ENCODE data around the gene LMNA. TPM values are rescaled to one million over a fixed set of nuclear protein-coding genes. Genes with fewer than 3 reads are reported as not detected.

The LMNA gene
- total and polyA plus RNA-seq, 3 donors from 2014 or later, result 162 to 219 (median 189) TPM

GRCh38 chr1:156077430-156077760, 37.1 kb upstream of the LMNA start:
- Histone ChIP-seq H3K27ac (no peak overlapping the region), H3K9me3 (no peaks in the 10 kb centered on the region), H3K27me3 (no peaks in the 10 kb centered on the region), H3K4me1 (peaks cover 10% of the 10 kb centered on the region), H3K4me3 (peak overlapping the region; percentile 38 to 63), H3K36me3 (ENCODE audit: low read depth, missing control alignments) (no peaks in the 10 kb centered on the region)
- no peak for TF ChIP-seq CTCF (IDR thresholded peaks at IDR 0.05)
- no peak for TF ChIP-seq POLR2A (IDR thresholded peaks at IDR 0.05)
- DNase-seq, result no peak
- WGBS, 2 donors, result 61 to 75% methylated on average over 12 to 19 of the region's 19 CpGs
- intact Hi-C loops (cut with DNase I; ENCODE audit: low total_unique reads), result no loop called here

- no peaks in the 10 kb centered on the region for H3K36me3 ChIP-seq (ENCODE audit: low read depth, missing control alignments)
- intact Hi-C loops (cut with DNase I; ENCODE audit: low total_unique reads), result no loop called here
- no peaks in the 10 kb centered on the region for H3K9me3 ChIP-seq
- no peak overlapping the region for H3K27ac ChIP-seq
- no peaks in the 10 kb centered on the region for H3K27me3 ChIP-seq
- H3K4me3 ChIP-seq, result no peak overlapping the region
- WGBS, 2 donors, result 92 to 94% methylated on average over 5 of the region's 5 CpGs
- no peak for TF ChIP-seq CTCF (IDR thresholded peaks at IDR 0.05)
- no peak for TF ChIP-seq POLR2A (IDR thresholded peaks at IDR 0.05)
- DNase-seq, result no peak
- peaks cover 16% of the 10 kb centered on the region for H3K4me1 ChIP-seq
Measured at GRCh38 chr1:156078728-156079127, 35.8 kb upstream of the LMNA start.

- TF ChIP-seq POLR2A (IDR thresholded peaks at IDR 0.05) (no peak), CTCF (IDR thresholded peaks at IDR 0.05) (no peak)
- Histone ChIP-seq H3K27me3 (no peaks in the 10 kb centered on the region), H3K9me3 (no peaks in the 10 kb centered on the region), H3K27ac (no peak overlapping the region), H3K36me3 (ENCODE audit: low read depth, missing control alignments) (no peaks in the 10 kb centered on the region), H3K4me1 (peaks cover 16% of the 10 kb centered on the region), H3K4me3 (no peak overlapping the region)
- intact Hi-C loops (cut with DNase I; ENCODE audit: low total_unique reads), result no loop called here
- DNase-seq, result no peak
- whole genome bisulfite sequencing, 2 donors, result 86 to 88% methylated on average over 5 of the region's 5 CpGs
Measured at GRCh38 chr1:156079762-156080161, 34.7 kb upstream of the LMNA start.

GRCh38 chr1:156080241-156080862, 34.2 kb upstream of the LMNA start:
- Histone ChIP-seq H3K4me3 (no peak overlapping the region), H3K27ac (no peak overlapping the region), H3K4me1 (peaks cover 16% of the 10 kb centered on the region), H3K9me3 (no peaks in the 10 kb centered on the region), H3K27me3 (no peaks in the 10 kb centered on the region), H3K36me3 (ENCODE audit: low read depth, missing control alignments) (no peaks in the 10 kb centered on the region)
- intact Hi-C loops (cut with DNase I; ENCODE audit: low total_unique reads), result no loop called here
- DNase-seq, result no peak
- WGBS, 2 donors, result 45 to 54% methylated on average over 8 of the region's 8 CpGs
- TF ChIP-seq CTCF (IDR thresholded peaks at IDR 0.05), result no peak
- TF ChIP-seq POLR2A (IDR thresholded peaks at IDR 0.05), result no peak

- Histone ChIP-seq H3K27me3 (no peaks in the 10 kb centered on the region), H3K27ac (no peak overlapping the region), H3K9me3 (no peaks in the 10 kb centered on the region), H3K4me1 (peaks cover 16% of the 10 kb centered on the region), H3K36me3 (ENCODE audit: low read depth, missing control alignments) (no peaks in the 10 kb centered on the region), H3K4me3 (no peak overlapping the region)
- DNase-seq, result no peak
- 35 to 44% methylated on average over 3 to 4 of the region's 4 CpGs for WGBS, 2 donors
- intact Hi-C loops (cut with DNase I; ENCODE audit: low total_unique reads), result no loop called here
- TF ChIP-seq CTCF (IDR thresholded peaks at IDR 0.05) (no peak), POLR2A (IDR thresholded peaks at IDR 0.05) (no peak)
Measured at GRCh38 chr1:156080863-156081179, 33.7 kb upstream of the LMNA start.
